HT-29 (cell line): ENCODE measurements around the gene VWA5B1. TPM values are rescaled to one million over a fixed set of nuclear protein-coding genes. Genes with fewer than 3 reads are reported as not detected.
"Not testable (repeated sequence)": the region's sequence is repeated elsewhere in the genome, so short reads cannot be mapped to it uniquely, and the experiment has no call there.

ENCODE experiments used
- DNase-seq: peaks from one replicate; pipeline ENCODE4 v3.0.0-alpha.2; 2015; ENCODE audit warnings: low spot score
- total RNA-seq: library from RNA; depleted of rRNA; stranded (reverse); fragments of >200 nt; shearing (Covaris generic); gene quantifications from 2 replicates; pipeline ENCODE4 v1.2.3, GENCODE V29; 2014

Gene VWA5B1
- total RNA-seq, 1 experiment from 2014 or later, result not detected

DNA sequence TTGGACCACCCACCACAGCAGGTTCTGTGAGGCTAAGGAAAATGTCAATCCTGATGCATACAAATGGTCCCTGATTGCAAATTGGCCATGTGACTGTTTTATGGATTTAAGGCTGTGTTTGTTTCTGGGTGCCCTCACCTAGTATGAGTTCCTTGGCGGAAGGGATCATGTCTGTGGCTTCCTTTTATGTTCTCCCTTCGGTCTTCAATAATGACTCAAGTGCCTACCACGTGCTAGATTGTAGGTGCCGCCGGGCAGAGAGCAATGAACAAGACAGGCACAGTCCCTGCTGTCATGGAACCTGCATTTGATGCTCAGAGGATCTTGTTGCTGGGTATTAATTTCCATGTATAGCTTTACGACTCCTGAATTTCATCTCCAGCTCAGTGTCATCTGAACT lies 9.8 kb upstream of the VWA5B1 start:
- DNase-seq, result no peak

GRCh38 chr1:20281801-20282200 lies 8.9 kb upstream of the VWA5B1 start:
- DNase-seq, result no peak

DNA sequence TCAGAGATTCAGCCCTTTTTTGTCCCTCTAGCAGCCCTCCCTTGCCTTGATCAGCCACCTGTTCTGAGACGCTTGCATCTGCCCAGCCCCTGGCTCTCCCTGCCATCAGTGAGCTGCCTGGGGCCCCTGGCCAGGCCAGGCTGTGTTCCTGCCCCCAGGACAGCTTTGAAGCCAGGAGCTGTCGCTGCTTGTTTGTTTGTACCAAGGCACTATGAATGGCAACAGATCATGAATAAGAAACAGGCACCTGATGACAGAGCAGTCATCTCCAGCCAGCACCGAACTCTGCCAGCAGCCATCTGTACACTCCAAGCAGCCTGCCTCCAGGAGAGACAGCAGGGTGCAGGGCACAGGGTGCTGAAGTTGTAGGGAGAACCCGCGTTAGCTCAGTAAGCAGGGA lies 8.1 kb upstream of the VWA5B1 start:
- no peak for DNase-seq

GRCh38 chr1:20284046-20284445 lies 6.6 kb upstream of the VWA5B1 start:
- DNase-seq, result no peak

DNA sequence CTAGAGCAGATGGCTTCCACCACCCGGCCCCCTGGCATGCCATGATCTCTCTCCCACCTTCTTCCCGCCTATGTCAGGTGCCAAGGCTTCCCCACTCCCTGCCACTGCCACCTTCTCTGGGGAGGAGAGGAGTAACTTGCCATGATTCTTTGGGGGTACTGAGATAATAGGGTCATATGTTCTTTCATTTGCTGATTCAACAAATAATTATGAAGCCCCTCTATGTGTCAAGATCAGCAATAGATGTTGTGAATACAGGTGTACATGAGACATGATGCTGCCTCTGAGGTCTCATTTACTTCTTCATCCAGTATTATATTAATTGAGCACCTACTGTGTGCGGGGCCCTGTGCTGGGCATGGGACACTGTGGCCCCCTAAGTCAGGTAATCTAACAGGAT lies 6.0 kb upstream of the VWA5B1 start:
- DNase-seq, result no peak

- no peak for DNase-seq
Measured at GRCh38 chr1:20285510-20285909, 5.2 kb upstream of the VWA5B1 start.

GRCh38 chr1:20287696-20288095 lies 3.0 kb upstream of the VWA5B1 start:
- DNase-seq, result not testable (repeated sequence)

GRCh38 chr1:20291645-20292084 lies 990 bp downstream of the VWA5B1 start:
- no peak for DNase-seq

- no peak for DNase-seq
Measured at GRCh38 chr1:20298626-20299025, 8.0 kb downstream of the VWA5B1 start.

DNA sequence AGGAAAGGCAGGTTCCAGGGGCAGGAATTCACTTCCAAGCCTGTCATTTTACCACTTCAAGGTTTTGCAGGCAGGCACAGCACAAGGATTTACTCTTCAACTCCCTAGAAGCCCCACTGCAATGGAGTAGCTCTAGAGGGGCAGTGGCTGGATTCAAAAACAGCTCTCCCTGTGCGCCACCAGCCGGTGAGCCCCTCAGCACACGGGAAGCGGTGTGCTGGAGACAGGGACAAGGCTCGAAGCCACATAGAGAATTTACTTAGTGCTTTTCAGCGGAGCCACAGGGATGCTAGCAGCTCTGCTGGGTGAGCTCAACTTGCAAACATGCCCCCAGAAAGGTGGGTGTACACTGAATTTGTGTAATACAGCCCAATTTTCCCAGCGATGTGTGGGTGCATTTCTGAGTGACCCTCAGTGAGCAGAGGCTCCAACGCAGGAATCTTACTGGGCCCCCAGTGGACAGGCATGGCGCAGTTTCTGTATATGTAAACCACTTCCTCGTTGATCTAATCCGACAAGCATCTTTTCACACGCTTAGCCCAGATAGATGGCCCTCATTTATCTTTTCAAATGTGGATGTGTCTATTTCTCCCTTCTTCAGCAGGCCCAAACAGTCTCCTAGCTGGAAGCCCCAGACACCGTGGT lies 10.9 kb downstream of the VWA5B1 start:
- DNase-seq, result no peak

GRCh38 chr1:20302108-20302471 lies 11.4 kb downstream of the VWA5B1 start:
- DNase-seq, result no peak

GRCh38 chr1:20307026-20307425 lies 16.4 kb downstream of the VWA5B1 start:
- DNase-seq, result no peak

DNA sequence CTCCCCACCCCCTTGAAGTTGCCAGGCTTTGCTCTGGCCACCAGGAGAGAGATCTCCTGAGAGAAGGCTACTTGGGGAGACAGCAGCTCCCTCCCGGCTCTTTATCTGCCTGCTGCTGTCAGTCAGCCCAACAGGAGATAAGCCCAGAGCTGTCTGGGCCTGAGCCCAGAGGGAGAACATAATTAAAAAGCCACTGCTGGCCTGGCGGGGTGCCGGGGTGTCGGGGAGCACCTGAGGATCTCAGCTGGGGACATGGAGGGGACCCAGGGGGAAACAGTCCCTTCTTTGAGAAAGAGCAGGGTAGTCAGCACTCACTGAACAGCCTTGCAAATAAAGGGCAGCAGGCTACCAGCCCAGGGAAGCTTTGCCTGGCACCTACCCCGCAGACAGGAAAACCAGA lies 17.9 kb downstream of the VWA5B1 start:
- no peak for DNase-seq

- DNase-seq, result no peak
Measured at GRCh38 chr1:20311289-20311688, 20.6 kb downstream of the VWA5B1 start.

DNA sequence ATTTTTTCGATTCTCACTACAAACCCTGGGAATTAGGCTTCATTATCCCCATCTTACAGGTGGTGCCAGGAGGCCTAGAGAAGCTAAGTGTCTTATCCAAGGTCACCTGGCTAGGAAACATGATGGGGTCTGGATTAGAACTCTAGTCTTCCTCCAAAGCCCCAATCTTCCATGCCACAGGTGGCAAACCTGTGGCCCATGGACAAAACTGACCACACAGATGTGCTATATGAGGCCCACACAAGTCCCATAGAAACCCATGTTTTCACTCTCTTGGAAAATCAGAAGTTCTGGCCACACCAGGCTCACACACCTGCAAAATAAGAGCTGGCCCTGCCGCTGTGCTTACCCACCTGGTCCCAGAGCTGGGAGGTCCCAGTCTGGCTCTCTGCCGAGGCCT lies 21.6 kb downstream of the VWA5B1 start:
- no peak for DNase-seq

- no peak for DNase-seq
Measured at GRCh38 chr1:20312818-20313217, 22.1 kb downstream of the VWA5B1 start.

DNA sequence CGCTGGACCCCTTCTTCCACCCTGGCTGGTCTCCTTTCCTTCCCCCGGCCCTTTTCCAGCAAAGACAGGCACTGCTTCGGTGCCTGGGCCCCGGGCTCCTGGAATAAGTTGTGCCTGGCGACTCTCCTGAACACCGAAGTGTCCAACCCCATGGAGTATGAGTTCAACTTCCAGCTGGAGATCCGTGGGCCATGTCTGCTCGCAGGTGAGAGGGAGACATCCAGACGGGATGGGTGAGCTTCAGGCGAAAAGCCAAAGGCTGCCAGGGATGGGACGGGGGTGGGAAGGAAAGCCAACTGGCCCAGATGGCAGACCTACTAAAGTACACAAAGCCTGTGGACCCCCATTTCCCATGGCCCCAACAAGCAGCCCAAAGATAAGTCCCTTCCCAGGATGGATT lies 26.8 kb downstream of the VWA5B1 start:
- DNase-seq, result no peak

GRCh38 chr1:20318521-20318920 lies 27.8 kb downstream of the VWA5B1 start:
- DNase-seq, result no peak

- no peak for DNase-seq
Measured at GRCh38 chr1:20318971-20319370, 28.3 kb downstream of the VWA5B1 start.

GRCh38 chr1:20319456-20320220 lies 29.0 kb downstream of the VWA5B1 start:
- no peak for DNase-seq

DNA sequence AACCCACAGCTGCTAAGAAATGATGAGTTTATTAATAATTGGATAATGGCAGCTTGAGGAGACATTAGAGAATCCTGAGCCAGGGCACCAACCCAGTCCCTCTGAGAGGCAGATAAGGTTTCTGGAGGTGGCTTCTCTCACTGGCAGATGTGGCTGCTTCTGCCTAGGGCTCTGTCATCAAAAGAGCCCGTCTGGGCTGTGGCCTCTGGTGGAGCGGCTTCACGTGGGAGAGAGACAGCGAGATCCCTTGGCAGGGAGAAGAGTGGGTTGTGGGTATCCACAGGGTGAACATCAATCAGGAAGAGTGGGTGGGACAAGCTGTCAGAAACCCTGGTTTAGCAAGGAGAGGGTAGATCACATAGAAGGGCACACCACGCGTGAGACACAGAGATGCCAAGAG lies 30.0 kb downstream of the VWA5B1 start:
- DNase-seq, result no peak

- no peak for DNase-seq
Measured at GRCh38 chr1:20321573-20321972, 30.9 kb downstream of the VWA5B1 start.

GRCh38 chr1:20322081-20322824 lies 31.6 kb downstream of the VWA5B1 start:
- no peak for DNase-seq
